Measurements from ENCODE around the gene CPNE5.

CPNE5 gene

GRCh38 chr6:36698871-36699271 is 140.4 kb downstream of the CPNE5 start:
- DNase-seq, result no peak
- intact Hi-C loops (cut with DNase I), result no loop called here

DNA sequence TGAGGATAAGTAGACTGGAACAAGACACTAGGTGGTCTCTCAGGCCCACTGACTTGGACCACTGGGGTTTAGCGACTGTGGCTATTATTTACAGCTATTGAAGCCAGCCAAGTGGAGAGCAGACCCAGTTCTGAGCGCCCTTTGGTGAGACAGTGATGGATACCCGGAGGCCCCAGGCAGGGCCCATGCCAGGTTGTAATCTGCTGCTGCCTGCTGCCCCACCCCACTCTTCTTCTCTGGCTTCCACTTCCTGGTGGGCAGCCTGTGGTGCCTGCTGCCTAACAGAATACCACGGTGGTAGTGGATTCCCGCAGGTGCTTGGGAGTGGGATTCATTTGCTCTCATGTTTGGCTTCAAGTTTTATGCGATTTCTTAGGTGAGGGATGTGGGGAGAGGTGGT is 141.0 kb downstream of the CPNE5 start:
- intact Hi-C loops (cut with DNase I), result no loop called here
- no peak for DNase-seq

DNA sequence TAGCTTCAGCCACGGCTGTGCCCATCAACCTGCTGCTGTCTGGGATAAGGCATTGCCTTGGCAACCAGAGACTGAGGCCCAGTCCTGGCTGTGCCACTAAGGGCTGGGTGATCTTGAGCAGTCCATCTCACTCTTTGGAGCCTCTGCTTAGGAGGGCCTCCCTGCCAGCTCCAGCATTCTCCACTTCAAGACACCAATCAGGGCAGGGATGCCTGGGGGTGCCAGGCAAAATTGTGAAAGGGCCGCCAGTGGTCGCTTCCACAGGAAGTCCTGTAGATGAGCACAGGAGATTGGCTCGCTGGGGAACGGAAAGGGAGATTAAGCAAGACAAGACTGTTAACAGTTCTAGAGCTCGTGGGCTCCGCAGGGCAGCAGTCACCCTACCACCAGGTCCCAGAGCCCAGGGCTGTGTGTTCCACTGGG is 141.8 kb downstream of the CPNE5 start, which contains the start of gene RAB44:
TSS of gene RAB44 (plus strand) at position 346 of the 423 bp plus-strand sequence. CDS start 6,410 bp downstream, outside the sequence.
- intact Hi-C loops (cut with DNase I), result no loop called here
- no peak for DNase-seq

- no peak for DNase-seq
- intact Hi-C loops (cut with DNase I), result no loop called here
Measured at GRCh38 chr6:36695414-36695813, 143.8 kb downstream of the CPNE5 start.

DNA sequence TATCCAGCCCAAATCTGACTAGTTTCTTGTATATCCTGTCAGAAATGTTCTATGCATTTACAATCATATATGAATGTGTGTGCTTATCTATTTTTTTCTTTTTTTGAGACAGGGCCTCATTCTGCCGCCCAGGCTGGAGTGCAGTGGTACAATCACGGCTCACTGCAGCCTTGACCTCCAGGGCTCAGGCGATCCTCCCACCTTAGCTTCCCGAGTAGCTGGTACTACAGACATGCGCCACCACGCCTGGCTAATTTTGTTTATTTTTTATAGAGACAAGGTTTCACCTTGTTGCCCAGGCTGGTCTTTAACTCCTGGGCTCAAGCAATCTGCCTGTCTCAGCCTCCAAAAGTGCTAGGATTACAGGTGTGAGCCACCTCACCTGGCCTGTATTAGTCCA is 144.6 kb downstream of the CPNE5 start:
- intact Hi-C loops (cut with DNase I), result no loop called here
- DNase-seq, result no peak

DNA sequence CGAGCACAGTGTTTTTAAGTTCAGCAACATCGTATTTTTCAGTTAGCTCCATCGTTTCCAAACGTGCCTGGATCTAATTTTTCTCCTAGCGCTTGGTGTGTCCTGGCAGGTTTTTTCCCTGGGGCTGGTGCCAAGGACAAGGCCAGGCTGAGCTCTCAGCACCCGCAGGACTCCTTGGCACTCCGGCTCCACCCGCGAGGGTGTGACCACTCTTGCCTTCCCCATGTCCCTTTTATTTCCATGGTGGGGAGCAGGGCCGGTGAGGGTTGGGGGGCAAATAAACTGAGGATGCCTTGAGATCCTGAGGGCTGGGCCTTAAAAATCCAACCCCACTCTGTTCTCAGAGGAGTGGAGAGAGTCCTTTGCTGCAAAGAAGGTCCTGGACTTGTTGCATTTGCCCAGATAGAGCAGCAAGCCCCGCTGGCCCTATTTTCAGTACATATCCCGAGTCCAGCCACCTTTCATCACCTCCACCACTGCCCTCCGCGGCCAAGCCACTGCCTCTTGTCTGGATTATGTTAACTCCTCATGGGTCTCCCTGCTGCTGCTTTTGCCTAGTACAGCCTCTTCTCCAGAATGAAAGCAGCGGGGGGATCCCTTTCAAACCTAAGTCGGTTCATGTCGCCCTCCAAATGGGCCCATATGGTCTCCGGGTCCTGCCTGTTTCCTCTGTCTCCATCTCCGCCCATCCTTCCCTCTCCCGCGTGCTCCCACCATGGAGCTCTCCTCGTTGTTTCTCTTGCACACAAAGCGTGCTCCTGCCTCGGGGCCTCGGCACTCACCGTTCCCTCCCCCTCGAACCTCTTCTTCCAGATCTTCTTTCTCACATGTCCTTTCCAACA is 146.2 kb downstream of the CPNE5 start:
- peak in 1 of 10 donors; percentile 65 for DNase-seq
- intact Hi-C loops (cut with DNase I), result no loop called here

DNA sequence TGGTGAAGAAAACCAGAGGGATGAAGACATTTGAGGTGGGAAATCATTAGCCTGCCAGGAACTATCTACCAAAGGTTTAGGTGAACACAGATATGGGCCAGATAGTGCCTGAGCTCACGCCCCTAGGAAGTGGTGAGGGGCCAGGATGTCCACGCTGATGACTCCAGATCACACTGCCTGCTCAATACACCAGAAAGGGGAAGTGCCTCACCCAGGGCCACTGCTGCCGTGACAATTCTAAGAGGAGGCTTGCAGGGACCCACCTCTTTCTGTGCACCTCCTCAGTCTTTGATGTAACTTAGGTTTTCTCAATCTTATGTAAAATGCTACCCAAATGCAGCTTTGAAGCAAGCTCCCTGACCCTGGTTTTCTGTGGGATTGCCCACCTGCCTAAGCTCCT is 147.0 kb downstream of the CPNE5 start:
- no peak for DNase-seq
- intact Hi-C loops (cut with DNase I), result no loop called here

DNA sequence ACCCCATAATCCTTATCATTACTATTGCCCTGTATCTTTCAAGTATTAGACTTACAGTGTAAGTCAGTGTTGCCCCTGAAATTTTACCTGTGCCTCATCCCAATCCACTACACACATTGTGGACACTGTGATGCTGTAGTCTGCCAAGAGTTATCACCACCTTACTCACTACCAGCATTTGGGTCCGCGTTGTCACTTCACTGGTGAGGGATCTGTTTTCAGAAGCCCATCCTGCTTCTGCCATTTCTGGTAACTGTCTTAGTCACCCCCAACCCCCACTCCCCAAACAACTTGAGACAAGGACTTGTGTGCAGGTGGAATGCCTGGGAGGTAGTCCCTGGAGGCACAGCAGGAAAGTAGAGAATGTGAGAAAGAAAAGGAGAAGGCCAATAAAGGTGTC is 147.6 kb downstream of the CPNE5 start:
- DNase-seq, result no peak
- intact Hi-C loops (cut with DNase I), result no loop called here

DNA sequence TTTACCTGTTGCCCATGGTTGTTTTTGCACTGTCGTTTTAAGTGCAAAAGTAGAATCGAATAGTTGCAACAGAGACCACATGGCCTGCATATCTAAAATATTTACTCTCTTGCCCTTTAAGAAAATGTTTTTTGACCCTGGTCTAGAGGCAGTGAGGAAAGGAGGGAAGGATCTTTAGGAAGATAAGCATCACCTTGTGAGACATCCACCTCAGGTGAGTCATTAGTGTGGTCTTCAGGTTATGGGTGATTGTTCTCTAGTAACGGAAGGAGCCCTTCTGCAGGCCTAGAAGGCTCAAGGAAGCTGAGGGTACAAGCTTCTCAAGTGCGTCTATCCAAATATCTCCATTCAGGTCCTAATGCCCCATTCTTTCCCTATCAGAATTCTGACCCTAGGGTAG is 148.2 kb downstream of the CPNE5 start:
- intact Hi-C loops (cut with DNase I), result no loop called here

More for the DNA sequence above, 148.2 kb downstream of the CPNE5 start:
- DNase-seq, result no peak
